ENCODE results near the gene ANKRD23.
"Not testable (repeated sequence)": the region's sequence is repeated elsewhere in the genome, so short reads cannot be mapped to it uniquely, and the experiment has no call there.

Gene ANKRD23

DNA sequence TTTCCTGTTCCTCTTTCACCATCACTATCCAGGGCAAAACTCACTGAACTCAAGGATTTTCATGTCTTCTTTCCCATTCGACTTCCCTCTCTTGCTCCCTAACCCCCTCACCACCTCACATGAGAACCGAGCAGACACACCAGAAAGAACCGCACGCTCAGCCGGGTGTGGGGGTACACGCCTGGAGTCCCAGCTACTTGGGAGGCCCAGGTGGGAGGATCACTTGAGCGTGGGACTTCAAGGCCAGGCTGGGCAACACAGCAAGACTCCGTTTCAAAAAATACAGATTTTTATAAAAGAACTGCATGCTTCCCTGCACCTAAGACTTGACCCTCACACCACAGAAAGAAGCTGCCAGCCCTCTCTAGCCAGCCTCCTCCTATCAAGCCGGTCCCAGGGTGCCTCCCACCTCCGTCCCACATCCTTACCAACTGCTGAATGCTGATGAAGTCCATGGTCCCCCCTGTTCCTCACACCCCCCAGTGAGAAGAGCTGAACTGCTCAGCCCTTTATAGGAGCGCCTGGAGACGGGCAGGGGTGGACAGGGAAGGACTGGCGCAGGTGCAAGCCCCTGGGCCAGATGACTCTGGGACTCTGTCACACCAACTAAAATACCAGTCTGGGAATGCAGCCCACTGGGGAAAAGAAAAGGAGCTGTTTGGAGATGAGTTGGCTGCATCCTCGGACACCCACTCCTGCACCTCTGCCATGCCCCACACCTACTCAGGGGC is at the start of gene ANKRD23:
TSS of gene ANKRD23 (minus strand) at position 484 of the 731 bp plus-strand sequence. CDS start at position 455, 29 bp downstream.
- no peak for ATAC-seq

DNA sequence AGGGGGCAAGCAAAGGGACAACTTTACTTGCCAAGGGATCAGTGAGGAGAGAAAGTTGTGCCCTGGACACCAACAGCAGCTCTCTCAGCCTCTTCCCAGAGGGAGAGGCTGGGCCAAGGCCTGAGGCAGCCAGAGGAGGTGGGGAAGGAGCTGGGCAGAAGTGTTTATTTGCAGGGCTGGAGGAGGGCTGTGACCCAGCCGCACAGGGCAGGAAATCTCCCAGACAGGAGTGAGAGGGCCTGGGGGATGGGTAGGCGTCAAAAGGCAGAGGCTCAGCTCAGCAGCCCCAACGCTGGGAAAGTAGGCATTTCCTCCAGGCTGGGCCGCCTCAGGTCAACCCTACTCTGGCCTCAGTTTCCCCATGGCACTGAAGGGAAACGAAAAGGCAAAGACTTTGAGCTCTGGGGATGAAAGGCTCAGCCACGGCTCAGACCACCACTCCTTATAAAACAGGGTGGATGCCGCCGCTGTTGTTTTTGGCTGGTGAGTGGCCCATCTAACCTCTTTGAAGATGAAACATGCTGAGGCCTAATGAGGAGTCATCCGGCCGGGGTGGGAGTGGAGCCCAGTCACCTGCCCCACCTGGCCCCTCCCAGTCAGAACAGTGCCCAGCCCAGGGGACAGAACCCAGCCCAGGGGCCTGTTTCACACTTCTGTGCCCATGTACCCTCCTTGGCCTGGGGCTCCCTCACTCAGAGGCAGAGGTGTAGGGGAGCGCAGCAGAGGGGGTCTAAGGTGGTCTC is 47.9 kb upstream of the ANKRD23 start:
- ATAC-seq, result peak in 1 of 2 donors; percentile 14

DNA sequence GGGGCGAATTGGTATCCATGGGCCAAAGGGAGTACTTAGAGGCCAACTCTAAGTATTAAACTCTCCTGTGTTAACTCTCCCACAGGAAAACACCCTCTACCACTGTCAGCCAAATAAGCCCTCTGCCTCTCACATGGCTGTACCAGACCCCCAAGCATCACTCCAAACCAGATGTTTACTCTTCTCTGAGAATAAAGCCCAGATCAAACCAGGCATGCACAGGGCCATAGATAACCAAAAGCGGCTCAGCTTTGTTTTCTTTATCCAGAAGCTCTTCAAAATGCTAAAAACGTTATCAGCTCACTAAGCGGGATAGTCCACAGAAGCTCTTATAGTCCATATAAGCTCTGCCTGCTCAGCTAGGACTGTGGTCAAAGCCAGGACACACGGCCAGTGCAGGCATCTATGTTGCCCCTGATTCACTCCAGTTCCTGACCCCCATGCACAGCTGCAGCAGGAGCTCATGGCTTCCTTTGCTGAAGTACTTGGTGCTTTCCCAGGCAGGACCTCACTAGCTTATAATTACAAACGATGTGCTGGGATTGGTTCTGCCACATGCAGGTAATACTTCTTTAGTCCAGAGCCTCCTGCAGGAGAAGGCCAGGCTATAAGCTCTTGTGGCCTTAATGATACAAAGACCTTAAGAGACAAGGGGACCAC is 47.0 kb upstream of the ANKRD23 start:
- ATAC-seq, result no peak

DNA sequence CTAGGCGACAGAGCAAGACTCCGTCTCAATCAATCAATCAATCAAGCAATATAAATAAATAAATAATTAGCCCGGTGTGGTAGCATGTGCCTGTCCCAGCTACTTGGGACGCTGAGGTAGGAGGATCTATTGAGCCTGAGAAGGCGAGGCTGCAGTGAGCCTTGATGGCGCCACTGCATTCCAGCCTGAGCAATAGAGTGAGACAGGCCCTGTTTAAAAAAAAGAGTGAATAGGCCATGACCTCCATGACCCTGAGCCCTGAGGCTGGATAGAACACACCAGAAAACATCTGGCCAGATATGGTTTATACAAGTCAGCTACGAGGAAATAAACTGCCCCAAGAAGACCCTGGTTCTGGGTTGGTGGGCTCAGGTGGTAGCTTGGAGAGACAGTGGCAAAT is 46.4 kb upstream of the ANKRD23 start:
- ATAC-seq, result no peak

DNA sequence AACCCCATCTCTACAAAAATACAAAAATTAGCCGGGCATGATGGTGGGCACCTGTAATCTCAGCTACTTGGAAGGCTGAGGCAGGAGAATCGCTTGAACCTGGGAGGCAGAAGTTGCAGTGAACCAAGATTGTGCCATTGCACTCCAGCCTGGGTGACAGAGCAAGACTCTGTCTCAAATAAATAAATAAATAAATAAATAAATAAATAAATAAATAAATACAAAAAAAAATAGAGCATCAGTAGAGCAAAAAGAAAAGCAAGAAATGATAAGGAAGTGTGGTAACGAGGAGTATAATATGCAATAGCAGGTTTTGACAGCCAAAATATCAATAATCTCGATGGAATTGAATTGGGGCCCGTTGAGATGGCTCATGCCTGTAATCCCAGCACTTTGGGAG is 45.7 kb upstream of the ANKRD23 start:
- not testable (repeated sequence) for ATAC-seq

DNA sequence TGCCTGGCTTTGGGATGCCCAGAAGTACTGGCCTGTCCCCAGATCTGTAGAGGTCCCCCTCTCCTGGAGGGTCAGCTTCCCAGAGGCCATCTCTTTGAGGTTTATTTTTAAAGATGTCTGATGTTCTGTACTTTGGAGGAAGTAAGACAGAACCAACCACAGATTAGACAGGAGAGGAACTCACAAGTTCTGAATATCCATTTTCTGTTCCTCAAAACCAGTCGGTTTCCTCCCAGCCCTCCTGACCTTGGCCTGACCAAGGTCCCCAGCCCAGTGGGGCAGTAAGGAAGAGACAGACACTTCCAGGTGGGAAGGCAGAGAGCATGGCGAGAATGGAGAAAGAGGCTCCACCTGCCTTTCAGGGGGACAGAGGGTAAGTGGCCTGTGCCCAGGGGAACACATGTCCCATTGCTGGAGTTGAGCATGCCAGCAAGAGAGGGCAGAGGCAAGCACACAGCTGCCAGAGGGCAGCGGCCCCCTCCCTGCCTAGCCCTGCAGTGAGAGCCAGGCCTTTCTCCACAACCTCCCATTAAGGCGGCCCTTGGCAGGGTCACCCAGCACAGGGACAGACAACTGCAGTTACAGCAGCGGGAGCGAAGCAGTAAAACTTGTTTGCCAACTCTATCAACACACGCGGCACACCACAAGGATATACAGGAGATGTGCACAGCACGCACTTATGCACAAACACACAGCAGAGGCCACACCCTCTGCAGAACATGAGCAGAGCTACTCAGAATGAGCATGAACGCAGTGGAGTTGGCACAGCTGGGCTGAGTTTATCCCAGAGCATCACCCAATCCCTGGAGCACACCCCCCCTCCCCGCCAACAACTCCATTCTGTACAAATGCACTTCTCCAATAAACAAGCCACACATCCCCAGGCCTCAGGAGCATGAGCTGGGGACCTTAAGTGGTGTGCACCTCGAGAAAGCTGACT is 44.5 kb upstream of the ANKRD23 start:
- no peak for ATAC-seq

DNA sequence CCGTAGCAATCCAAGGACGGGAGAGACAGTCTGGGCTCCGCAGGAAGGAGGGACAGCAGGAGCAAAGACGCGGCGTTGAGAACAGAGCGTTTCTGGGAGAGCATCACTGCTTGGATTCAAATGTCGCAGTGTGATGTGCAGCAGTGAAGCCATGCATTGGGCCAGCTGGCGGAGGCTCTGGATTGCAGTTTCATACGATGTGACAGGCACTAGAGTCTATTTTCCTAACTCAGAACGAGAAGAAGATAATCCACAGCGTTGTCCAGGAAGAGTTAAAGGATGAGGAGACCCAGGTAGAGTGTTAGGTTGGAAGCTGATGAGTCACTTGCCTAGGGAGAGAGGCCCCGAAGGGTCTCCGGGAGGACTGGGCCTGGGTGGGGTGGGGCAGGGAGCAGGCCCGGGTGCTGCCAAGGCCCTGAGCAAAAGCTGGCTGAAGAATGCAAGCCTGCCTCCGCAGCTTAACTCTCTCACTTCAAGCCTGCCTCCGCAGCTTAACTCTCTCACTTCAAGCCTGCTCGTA is 43.7 kb upstream of the ANKRD23 start:
- no peak for ATAC-seq

DNA sequence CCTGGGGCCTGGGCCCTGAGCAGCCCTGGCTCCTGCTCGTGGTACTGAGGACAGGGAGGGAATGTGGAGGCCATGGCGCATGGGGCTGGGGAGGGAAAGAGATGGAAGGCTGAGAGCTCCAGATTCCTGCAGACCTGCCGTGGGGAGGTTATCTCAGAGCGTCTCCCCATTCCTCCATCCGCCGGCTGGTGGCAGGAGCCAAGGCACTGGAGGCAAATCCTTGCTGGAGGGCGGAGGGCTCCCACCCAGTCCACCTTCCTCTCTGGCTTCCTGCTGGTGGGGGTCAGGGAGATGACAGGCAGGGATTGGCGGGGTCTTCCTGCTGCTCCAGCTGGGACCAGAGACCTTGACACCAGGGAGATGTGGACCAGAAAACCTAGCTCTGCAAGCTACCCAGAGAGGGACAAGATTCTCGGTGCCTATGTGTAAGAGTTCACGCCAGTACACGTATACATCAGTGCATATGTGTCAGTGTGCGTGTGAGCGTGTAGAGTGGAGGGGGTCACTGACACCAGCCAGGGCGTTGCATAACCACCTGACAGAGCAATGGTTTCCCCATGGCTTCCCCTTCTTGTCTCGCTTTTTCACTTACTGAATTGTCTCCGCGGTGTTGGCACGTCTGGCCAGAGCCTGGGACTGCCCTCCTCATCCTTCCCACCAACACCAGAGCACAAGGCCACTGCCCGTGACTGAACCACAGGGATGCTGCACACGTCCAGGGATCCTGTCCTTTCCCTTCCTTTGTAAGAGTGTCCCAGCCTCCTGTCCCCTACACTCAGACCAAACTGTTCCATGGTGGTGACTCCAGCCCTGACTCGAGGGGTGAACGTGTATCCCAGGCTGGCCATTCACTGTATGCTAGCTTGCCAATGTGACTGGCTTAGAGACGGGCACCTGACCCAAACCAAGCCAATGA is 41.9 kb upstream of the ANKRD23 start:
- ATAC-seq, result no peak

DNA sequence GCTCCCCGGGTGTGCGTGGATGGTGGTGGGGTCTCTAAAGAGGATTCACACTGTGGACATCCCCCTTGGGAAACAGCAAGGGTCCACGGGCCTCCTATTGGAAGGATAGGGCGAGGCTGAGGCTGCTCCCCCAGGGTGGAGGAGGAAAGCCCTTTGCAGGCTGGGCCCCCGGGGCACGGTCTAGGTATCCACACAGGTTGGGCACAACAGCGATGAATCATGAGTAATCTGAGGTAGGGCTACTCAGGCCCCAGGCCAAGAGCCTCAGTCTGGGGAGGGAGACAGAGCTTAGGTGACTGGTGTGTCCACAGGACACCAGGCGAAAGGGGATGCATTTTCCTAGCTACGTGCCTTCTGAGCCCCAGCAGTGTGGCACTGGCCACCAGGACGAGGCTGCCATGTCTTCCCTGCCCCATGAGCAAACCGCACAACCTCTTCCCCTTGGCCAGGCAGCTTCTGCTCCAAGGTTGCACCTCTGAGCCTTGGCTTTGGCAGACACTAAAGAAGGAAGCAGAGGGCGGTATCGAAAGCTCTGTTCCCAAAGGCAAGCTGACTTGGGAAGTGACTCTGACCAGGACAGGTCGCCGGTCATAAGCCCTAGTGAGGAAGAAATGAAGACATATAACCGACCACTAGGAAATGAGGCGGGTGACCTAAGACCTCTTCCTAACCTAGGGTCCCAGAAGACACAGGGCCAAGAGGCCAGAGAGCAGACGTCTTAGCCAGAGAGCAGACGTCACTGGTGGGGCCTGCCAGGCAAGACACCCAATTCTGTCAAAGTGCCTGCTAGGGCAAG is 40.7 kb upstream of the ANKRD23 start:
- no peak for ATAC-seq

DNA sequence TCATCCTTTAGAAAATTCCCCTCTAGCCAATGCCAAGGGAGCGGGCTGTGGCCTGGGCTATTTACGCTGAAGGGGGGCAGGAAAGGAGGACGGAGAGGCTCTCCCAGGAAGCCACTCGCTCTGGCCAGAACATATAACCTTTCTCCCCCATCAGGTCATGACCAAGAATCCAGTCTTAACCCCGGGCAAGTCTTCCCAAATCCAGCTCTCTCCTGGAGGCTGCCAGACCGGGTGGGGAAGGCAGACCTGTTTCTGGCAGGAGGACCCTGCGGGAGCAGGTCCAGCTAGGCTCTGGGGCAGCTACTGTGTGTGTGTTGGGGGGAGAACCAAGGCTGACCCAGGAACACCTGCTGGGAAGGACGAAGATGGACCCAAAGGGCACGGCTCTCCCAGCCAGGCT is 39.5 kb upstream of the ANKRD23 start:
- no peak for ATAC-seq

DNA sequence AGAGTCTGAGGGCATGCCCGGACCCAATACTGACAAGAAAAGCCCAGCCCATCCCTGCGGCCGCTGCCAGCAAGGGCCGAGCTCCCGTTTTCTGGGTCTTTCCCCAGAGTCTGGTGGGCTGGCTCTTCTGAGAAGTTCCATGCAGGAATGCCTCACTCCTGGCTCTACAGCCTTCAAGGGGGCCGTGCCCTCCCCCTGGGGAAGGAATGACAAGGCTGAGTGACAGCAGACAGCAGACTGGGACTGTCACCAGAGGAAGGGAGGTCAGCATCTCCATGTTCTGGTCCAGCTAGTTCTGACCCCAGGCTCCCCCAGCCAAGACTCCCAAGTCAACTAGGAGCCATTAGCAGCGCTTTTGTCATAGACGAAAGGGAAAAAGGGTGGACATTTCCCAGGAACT is 39.1 kb upstream of the ANKRD23 start:
- ATAC-seq, result no peak

DNA sequence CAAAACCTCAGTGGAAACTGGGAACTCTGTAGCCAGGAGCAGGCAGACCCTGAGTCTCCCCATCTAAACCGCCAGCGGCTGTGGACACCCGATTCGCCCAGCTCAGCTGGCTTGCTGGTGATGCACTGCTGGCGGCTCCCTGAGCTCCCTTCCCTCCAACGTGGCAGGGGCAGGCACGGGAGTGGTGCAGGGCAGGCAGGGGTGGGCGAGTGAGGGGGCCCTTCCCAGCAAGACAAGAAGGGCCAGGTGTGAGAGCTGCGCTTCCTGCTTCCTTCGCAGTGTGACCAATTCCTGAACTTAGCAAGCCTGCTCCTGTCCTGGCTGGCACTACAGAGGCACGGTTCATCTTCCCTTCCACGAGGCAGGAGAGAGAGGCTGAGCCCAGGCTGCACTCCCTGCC is 38.4 kb upstream of the ANKRD23 start:
- no peak for ATAC-seq

DNA sequence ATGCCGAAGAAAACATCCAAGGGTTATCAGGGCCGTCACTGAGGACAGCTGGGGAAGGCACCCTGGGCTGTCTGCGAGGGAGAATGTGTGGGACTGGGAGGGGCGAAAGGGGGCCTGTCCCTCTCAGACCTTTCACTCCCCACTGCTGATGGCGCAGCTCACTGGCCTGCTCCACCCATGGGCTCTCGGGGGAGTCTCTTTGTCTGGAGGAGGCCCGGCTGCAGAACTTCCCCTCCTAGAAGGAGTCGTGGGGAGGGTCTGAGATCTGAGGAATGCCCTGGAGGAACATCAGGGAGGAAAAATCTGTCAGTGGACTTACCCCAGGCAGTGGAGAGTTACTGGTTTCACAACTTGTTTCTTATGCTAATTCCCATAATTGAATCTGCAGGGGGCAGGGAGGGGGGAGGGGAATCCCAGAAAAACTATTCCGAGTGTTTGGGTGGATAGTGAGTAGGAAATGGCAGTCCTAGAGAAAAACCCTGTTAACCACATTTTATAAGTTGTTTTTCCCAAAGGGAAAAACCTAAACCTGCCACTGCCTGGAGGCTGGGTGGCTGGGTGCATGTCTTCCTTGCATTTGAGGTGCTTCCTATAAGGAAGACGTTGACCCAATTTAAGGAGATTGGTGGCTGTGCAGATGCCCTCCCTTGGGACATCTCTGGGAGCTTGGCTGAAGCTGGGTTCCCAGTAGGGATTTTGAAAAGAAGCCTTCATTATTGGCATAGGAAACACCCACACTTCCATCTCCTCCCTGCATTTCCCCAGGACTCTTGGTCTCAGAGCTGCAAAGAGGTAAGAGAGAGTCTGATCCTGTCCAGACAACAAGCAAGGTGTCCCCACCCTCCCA is 37.8 kb upstream of the ANKRD23 start:
- ATAC-seq, result no peak

DNA sequence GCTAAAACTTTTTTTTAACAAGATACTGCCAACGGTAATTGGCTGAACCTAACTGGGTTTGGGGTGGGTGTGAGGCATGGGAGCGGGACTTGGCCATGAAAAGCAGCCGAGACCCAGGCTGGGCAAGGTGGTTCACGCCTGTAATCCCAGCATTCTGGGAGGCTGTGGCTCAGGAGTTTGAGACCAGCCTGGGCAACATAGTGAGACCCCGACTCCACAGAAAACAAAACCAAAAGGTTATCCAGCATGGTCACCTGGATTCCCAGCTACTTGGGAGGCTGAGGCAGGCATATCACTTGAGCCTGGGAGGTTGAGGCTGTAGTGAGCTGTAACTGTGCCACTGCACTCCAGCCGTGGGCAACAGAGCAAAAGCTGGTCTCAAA is 37.1 kb upstream of the ANKRD23 start:
- ATAC-seq, result no peak

DNA sequence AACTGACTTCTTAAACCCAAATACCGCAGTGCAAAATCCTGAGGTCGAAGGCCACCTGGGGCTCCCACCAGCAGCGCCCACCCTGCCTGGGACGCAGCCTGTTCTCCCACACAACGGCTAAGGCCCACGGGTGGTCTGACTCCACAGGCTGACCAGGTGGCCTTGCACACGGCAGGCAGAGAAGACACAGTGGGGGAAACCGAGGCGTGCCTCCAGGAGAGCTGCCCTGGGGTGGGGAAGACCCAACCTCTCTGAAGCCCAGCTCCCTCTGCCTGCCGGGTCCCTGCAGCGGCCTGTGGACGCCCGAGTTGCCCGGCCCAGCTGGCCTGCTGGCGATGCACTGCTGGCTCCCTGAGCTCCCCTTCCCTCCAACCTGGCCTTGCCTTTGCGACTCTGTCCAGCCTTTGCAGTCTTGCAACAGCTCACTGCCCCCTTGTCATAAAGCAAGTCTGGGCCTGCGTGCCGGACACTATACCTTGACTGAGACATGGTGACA is 35.8 kb upstream of the ANKRD23 start:
- ATAC-seq, result no peak

DNA sequence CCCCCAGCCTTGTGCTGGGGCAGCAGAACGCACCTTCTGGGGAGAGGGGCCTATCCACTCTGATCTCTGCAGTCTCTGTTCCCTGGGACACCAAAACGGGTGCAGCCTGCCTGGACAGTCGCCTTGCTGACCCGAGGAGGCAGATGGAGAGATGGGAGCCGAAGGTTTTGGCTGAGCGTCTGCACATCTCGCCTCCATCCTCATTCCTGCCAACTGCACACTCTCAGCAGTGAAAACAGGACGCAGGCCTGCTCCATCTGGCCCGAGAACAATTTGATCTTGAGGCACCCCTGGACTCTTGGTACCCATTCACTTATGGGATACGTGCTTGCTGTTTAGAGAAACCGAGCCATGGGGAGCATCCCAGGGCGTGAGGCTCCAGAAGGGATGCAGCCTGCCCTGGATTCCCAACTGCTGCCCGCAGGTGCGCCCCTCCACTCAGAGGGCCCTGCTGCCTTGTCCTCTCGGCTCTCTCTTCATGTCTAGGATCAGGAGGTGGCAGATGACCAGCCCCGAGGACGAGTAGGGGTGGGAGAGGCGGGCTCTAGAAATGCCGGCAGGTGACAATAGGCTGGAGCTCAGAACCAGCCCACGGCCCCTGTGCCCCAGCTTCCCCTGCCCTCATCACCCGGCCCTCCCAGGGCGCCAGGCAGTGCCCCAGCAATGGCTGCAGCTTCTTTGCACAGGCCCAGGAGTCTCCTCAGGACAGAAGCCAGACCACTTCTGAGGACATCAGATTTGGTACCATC is 35.1 kb upstream of the ANKRD23 start:
- ATAC-seq, result no peak

DNA sequence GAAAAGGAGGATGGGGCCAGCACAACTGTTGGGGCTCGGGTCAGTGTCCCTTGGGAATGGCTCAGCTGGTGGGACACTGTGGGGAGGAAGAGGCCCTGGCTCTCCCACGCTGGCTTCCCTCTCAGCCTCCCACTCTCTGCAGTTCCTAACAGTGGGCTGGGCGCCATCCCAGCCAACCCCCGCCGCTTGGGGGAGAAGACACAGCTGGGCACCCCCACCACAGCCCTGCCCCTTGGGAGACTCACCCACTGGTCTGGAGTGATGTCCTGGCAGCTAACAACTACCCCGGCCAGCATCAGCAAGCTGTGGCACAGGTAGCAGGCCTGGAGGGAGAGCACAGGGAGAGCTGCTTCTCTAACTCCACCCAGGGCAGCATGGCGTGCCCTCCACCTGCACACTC is 34.4 kb upstream of the ANKRD23 start:
- no peak for ATAC-seq

DNA sequence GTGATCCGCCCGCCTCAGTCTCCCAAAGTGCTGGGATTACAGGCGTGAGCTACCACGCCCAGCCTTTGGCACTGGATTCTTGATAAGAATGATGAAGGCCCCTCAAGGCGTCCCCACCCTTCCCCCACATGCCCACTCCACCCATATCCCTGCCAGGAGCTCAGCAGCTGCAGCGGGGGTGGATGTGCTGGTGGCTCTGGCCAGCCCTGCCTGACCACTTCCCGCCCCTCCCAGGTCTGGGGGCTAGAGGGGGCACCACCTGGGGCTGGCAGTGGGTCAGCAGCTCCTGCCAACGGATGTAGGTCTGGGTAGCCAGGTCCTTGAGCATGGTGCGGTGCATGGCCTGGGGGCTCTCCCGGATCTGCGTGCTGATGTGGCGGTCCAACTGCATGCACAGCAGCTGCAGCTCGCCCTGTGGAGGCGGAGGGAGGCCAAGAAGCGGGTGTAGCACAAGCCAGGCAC is 33.8 kb upstream of the ANKRD23 start:
- no peak for ATAC-seq

Data from activated CD4-positive, CD25-positive, alpha-beta regulatory T cell treated with anti-CD3 and anti-CD28 coated beads, Interleukin-2, amount 50 U/mL, for 24 hours (primary cell).